Mesendoderm (in vitro differentiated cells): ENCODE data around the gene CADM4.

Experiments
- DNase-seq: peaks from one replicate; pipeline ENCODE4 v3.0.0; 2013
- H2AK5ac ChIP-seq: 2 replicates; pipeline ENCODE4 v1.6.1; 2013; ENCODE audit warnings: low read length, inconsistent platforms
- H2BK120ac ChIP-seq: 2 replicates; pipeline ENCODE4 v1.6.1; 2013; ENCODE audit warnings: low read depth, mild to moderate bottlenecking, low read length, moderate library complexity, mixed read lengths
- H2BK15ac ChIP-seq: replicated peaks from 2 replicates; pipeline ENCODE4 v1.6.1; 2013; ENCODE audit warnings: low read depth, mild to moderate bottlenecking, moderate library complexity
- H2BK5ac ChIP-seq: 2 replicates; pipeline ENCODE4 v1.6.1; 2013; ENCODE audit warnings: low read length, inconsistent platforms
- H3K18ac ChIP-seq: 2 replicates; pipeline ENCODE4 v1.6.1; 2013; ENCODE audit warnings: mild to moderate bottlenecking, low read length, mixed read lengths
- H3K23ac ChIP-seq: one replicate; pipeline ENCODE4 v1.6.1; 2013; ENCODE audit warnings: low read length
- H3K27ac ChIP-seq: 2 replicates; pipeline ENCODE4 v1.5.1; 2013; ENCODE audit warnings: low read depth, mild to moderate bottlenecking, inconsistent platforms, low read length, moderate library complexity
- H3K27me3 ChIP-seq: 2 replicates; pipeline ENCODE4 v1.6.1; 2013; ENCODE audit warnings: low read length, control low read depth, mild to moderate bottlenecking, inconsistent platforms; ENCODE audit not compliant: insufficient read depth, poor library complexity
- H3K36me3 ChIP-seq: 2 replicates; pipeline ENCODE4 v1.6.1; 2013; ENCODE audit warnings: low read length, inconsistent platforms; ENCODE audit not compliant: control insufficient read depth, insufficient read depth
- H3K4ac ChIP-seq: one replicate; pipeline ENCODE4 v1.6.1; 2013; ENCODE audit warnings: low read depth, mild to moderate bottlenecking, low read length, moderate library complexity
- H3K4me1 ChIP-seq: 2 replicates; pipeline ENCODE4 v1.6.1; 2013; ENCODE audit warnings: low read depth, low read length, inconsistent platforms; ENCODE audit not compliant: control insufficient read depth
- H3K4me2 ChIP-seq: 2 replicates; pipeline ENCODE4 v1.6.1; 2013; ENCODE audit warnings: low read length
- H3K4me3 ChIP-seq: 2 replicates; pipeline ENCODE4 v1.5.1; 2013; ENCODE audit warnings: mild to moderate bottlenecking, low read length
- H3K56ac ChIP-seq: one replicate; pipeline ENCODE4 v1.6.1; 2013; ENCODE audit warnings: low read length
- H3K79me1 ChIP-seq: 2 replicates; pipeline ENCODE4 v1.6.1; 2013; ENCODE audit warnings: low read length, inconsistent platforms
- H3K79me2 ChIP-seq: 2 replicates; pipeline ENCODE4 v1.6.1; 2013; ENCODE audit warnings: mild to moderate bottlenecking, low read length; ENCODE audit not compliant: control insufficient read depth, insufficient read depth
- H3K9ac ChIP-seq: 2 replicates; pipeline ENCODE4 v1.6.1; 2013; ENCODE audit warnings: low read length, inconsistent platforms
- H4K5ac ChIP-seq: one replicate; pipeline ENCODE4 v1.6.1; 2013; ENCODE audit warnings: low read length
- H4K8ac ChIP-seq: one replicate; pipeline ENCODE4 v1.6.1; 2013; ENCODE audit warnings: low read depth, mild to moderate bottlenecking, control low read depth, low read length, moderate library complexity
- WGBS: extraction: QIAGEN DNeasy Blood & Tissue Kit; methylation state at CpG from one replicate; pipeline ENCODE4 v1.1.7; 2013; ENCODE audit warnings: low lambda C conversion rate, missing lambda C conversion rate; ENCODE audit not compliant: insufficient coverage; ENCODE audit errors: extremely low coverage; 5-methylcytosine and 5-hydroxymethylcytosine counted together

The CADM4 gene

GRCh38 chr19:43668406-43669109 is 28.9 kb upstream of the CADM4 start:
- H3K9ac ChIP-seq: peak overlapping the region; percentile 48
- WGBS: no CpG with 5 or more reads among the region's 44 CpGs
- H3K4me3 ChIP-seq: no peak overlapping the region
- no peak overlapping the region for H3K23ac ChIP-seq
- H3K79me2 ChIP-seq: no peaks in the 10 kb centered on the region
- H3K79me1 ChIP-seq: no peaks in the 10 kb centered on the region
- peak overlapping the region; percentile 47 for H3K27ac ChIP-seq
- H3K4ac ChIP-seq: no peak overlapping the region
- H3K27me3 ChIP-seq: no peaks in the 10 kb centered on the region
- no peak overlapping the region for H2BK5ac ChIP-seq
- H3K36me3 ChIP-seq: no peaks in the 10 kb centered on the region
- H3K56ac ChIP-seq: peak overlapping the region; percentile 81
- no peak overlapping the region for H2AK5ac ChIP-seq
- peak; percentile 100 for DNase-seq
- no peak overlapping the region for H2BK120ac ChIP-seq
- H3K18ac ChIP-seq: peak overlapping the region; percentile 64
- peak overlapping the region; percentile 39 for H3K4me2 ChIP-seq
- H4K5ac ChIP-seq: no peak overlapping the region
- H2BK15ac ChIP-seq: no peak overlapping the region
- H4K8ac ChIP-seq: no peak overlapping the region
- peaks cover 7% of the 10 kb centered on the region for H3K4me1 ChIP-seq

- no peak overlapping the region for H2BK15ac ChIP-seq
- no peak overlapping the region for H4K8ac ChIP-seq
- H2AK5ac ChIP-seq: no peak overlapping the region
- no peak for DNase-seq
- no peaks in the 10 kb centered on the region for H3K79me1 ChIP-seq
- H3K9ac ChIP-seq: peak overlapping the region; percentile 71
- H3K18ac ChIP-seq: no peak overlapping the region
- H2BK120ac ChIP-seq: no peak overlapping the region
- peak overlapping the region; percentile 51 for H3K4me2 ChIP-seq
- no peak overlapping the region for H3K27ac ChIP-seq
- no peaks in the 10 kb centered on the region for H3K27me3 ChIP-seq
- peak overlapping the region; percentile 22 for H2BK5ac ChIP-seq
- H3K36me3 ChIP-seq: no peaks in the 10 kb centered on the region
- H3K79me2 ChIP-seq: no peaks in the 10 kb centered on the region
- no CpG with 5 or more reads among the region's 29 CpGs for WGBS
- H3K56ac ChIP-seq: peak overlapping the region; percentile 88
- H4K5ac ChIP-seq: no peak overlapping the region
- H3K23ac ChIP-seq: no peak overlapping the region
- peaks cover 7% of the 10 kb centered on the region for H3K4me1 ChIP-seq
- H3K4me3 ChIP-seq: peak overlapping the region; percentile 19
- no peak overlapping the region for H3K4ac ChIP-seq
Observed at GRCh38 chr19:43667876-43668405, 28.3 kb upstream of the CADM4 start.

GRCh38 chr19:43667126-43667875 is 27.7 kb upstream of the CADM4 start:
- H3K4me1 ChIP-seq: peaks cover 5% of the 10 kb centered on the region
- H4K8ac ChIP-seq: no peak overlapping the region
- no CpG with 5 or more reads among the region's 26 CpGs for WGBS
- H3K79me2 ChIP-seq: no peaks in the 10 kb centered on the region
- H3K36me3 ChIP-seq: no peaks in the 10 kb centered on the region
- H3K18ac ChIP-seq: no peak overlapping the region
- no peak overlapping the region for H4K5ac ChIP-seq
- H2BK120ac ChIP-seq: no peak overlapping the region
- peak overlapping the region; percentile 51 for H3K4me2 ChIP-seq
- H3K56ac ChIP-seq: peak overlapping the region; percentile 88
- H3K23ac ChIP-seq: no peak overlapping the region
- H3K79me1 ChIP-seq: no peaks in the 10 kb centered on the region
- peak overlapping the region; percentile 71 for H3K9ac ChIP-seq
- H3K27me3 ChIP-seq: no peaks in the 10 kb centered on the region
- H2BK15ac ChIP-seq: no peak overlapping the region
- H2BK5ac ChIP-seq: peak overlapping the region; percentile 22
- peak overlapping the region; percentile 5 for H3K4ac ChIP-seq
- H3K27ac ChIP-seq: no peak overlapping the region
- peak overlapping the region; percentile 19 for H3K4me3 ChIP-seq
- no peak overlapping the region for H2AK5ac ChIP-seq
- DNase-seq: no peak

- Histone ChIP-seq H3K27me3 (no peaks in the 10 kb centered on the region), H2BK120ac (no peak overlapping the region), H4K5ac (no peak overlapping the region), H3K36me3 (no peaks in the 10 kb centered on the region), H3K4me1 (peaks cover 4% of the 10 kb centered on the region), H3K4ac (no peak overlapping the region), H2BK15ac (no peak overlapping the region), H3K79me2 (no peaks in the 10 kb centered on the region), H3K4me3 (no peak overlapping the region), H3K79me1 (no peaks in the 10 kb centered on the region), H3K18ac (no peak overlapping the region), H3K9ac (no peak overlapping the region), H3K4me2 (no peak overlapping the region), H4K8ac (no peak overlapping the region), H3K23ac (no peak overlapping the region), H2BK5ac (no peak overlapping the region), H2AK5ac (no peak overlapping the region), H3K27ac (no peak overlapping the region), H3K56ac (no peak overlapping the region)
- no peak for DNase-seq
- no CpG with 5 or more reads among the region's 7 CpGs for WGBS
Observed at GRCh38 chr19:43664018-43664417, 24.4 kb upstream of the CADM4 start.

- no peaks in the 10 kb centered on the region for H3K36me3 ChIP-seq
- no peak overlapping the region for H2BK5ac ChIP-seq
- no peaks in the 10 kb centered on the region for H3K27me3 ChIP-seq
- WGBS: no CpG with 5 or more reads among the region's 6 CpGs
- no peak overlapping the region for H3K4ac ChIP-seq
- H3K9ac ChIP-seq: no peak overlapping the region
- H3K56ac ChIP-seq: no peak overlapping the region
- DNase-seq: peak; percentile 42
- H3K23ac ChIP-seq: no peak overlapping the region
- H4K5ac ChIP-seq: no peak overlapping the region
- H2AK5ac ChIP-seq: no peak overlapping the region
- H3K4me3 ChIP-seq: no peak overlapping the region
- H2BK15ac ChIP-seq: no peak overlapping the region
- peaks cover under 1% of the 10 kb centered on the region for H3K4me1 ChIP-seq
- no peak overlapping the region for H3K4me2 ChIP-seq
- H3K79me1 ChIP-seq: no peaks in the 10 kb centered on the region
- no peak overlapping the region for H3K27ac ChIP-seq
- no peak overlapping the region for H2BK120ac ChIP-seq
- no peaks in the 10 kb centered on the region for H3K79me2 ChIP-seq
- no peak overlapping the region for H4K8ac ChIP-seq
- no peak overlapping the region for H3K18ac ChIP-seq
Observed at GRCh38 chr19:43662487-43662886, 22.8 kb upstream of the CADM4 start.
